HG03342 (cell line): ENCODE measurements around the gene AZU1.
"Not testable (repeated sequence)": the region's sequence is repeated elsewhere in the genome, so short reads cannot be mapped to it uniquely, and the experiment has no call there.

Experiments used
- ATAC-seq: cut with Tn5 transposase; IDR thresholded peaks from one replicate; pipeline ENCODE4 v1.9.1; 2021; ENCODE audit warnings: mild to moderate bottlenecking, moderate library complexity; ENCODE audit not compliant: unreplicated experiment

AZU1 gene

GRCh38 chr19:852136-853013 lies 24.7 kb downstream of the AZU1 start, which contains the start of gene ELANE:
ELANE (plus strand) TSS chr19:852303; CDS start chr19:852329, 26 bp downstream.
- no peak for ATAC-seq

- ATAC-seq = no peak
Observed at GRCh38 chr19:853014-853585, 25.5 kb downstream of the AZU1 start.

GRCh38 chr19:853614-854220 lies 26.1 kb downstream of the AZU1 start:
- not testable (repeated sequence) for ATAC-seq

- ATAC-seq = no peak
Observed at GRCh38 chr19:854549-854948, 26.9 kb downstream of the AZU1 start.

- ATAC-seq = no peak
Observed at GRCh38 chr19:855142-855541, 27.5 kb downstream of the AZU1 start.

- no peak for ATAC-seq
Observed at GRCh38 chr19:855566-856120, 28.0 kb downstream of the AZU1 start.

- no peak for ATAC-seq
Observed at GRCh38 chr19:858284-858683, 30.6 kb downstream of the AZU1 start.

GRCh38 chr19:858868-859843 lies 31.5 kb downstream of the AZU1 start, which contains the start of gene CFD:
CFD (plus strand) TSS chr19:859664; CDS start chr19:859690, 26 bp downstream.
- ATAC-seq = no peak

- no peak for ATAC-seq
Observed at GRCh38 chr19:861141-861755, 33.6 kb downstream of the AZU1 start.

GRCh38 chr19:861756-862580 lies 34.3 kb downstream of the AZU1 start:
- no peak for ATAC-seq

- ATAC-seq = no peak
Observed at GRCh38 chr19:862581-863314, 35.1 kb downstream of the AZU1 start.

- no peak for ATAC-seq
Observed at GRCh38 chr19:863315-863620, 35.6 kb downstream of the AZU1 start.

GRCh38 chr19:866769-867300 lies 39.2 kb downstream of the AZU1 start:
- ATAC-seq = no peak

- ATAC-seq = no peak
Observed at GRCh38 chr19:867301-867793, 39.7 kb downstream of the AZU1 start.

GRCh38 chr19:867855-868457 lies 40.3 kb downstream of the AZU1 start:
- ATAC-seq = no peak

GRCh38 chr19:868458-869244 lies 41.0 kb downstream of the AZU1 start:
- no peak for ATAC-seq
